HG02571 (cell line): ENCODE results near the gene KL.

Experiments
- ATAC-seq: cut with Tn5 transposase; IDR thresholded peaks from one replicate; pipeline ENCODE4 v1.9.1; 2021; ENCODE audit warnings: mild to moderate bottlenecking, moderate library complexity; ENCODE audit not compliant: unreplicated experiment

Gene KL

DNA sequence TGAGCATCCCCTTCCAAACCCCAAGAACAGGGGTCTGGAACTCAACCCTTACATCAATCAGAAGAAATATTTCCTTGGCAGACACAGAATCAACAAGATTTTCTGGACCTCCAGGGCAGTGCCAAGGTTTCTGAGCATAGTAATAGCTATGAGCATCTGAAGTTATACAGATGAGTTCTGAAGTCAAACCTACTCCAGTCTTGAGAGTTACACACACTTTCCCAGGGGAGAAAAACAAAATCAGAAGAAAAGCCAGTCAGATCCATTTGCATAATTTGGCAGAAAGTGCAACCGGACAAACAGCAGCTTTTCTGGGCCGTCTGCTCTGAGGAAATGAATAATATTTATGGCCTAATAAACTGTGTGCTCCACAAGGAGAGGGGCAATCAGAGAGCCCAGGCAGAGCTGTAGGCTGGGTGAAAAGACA is 93.1 kb downstream of the KL start:
- peak; percentile 39 for ATAC-seq

DNA sequence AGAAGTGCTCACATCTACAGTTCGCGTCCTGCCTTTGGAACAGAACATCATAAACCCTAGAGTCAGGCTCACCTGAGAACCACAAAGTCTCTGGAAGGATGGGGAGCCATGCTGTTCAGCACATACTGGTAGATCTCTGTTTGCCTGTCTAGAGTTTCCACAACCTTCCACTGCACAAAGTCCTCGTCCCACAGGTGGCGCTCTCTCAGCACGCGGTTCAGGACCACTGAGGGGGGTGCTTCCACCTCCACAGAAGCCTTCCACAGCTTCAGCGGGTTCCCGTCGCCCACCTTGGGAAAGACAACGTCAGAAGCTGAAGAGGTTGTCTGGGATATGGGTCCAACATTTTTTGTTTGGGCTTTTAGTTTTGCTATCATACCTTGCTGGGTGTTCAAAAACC is 93.6 kb downstream of the KL start:
- peak; percentile 42 for ATAC-seq

GRCh38 chr13:33110386-33110712 is 94.1 kb downstream of the KL start:
- no peak for ATAC-seq

- ATAC-seq, result no peak
Measured at GRCh38 chr13:33110713-33111413, 94.6 kb downstream of the KL start.

GRCh38 chr13:33111414-33112110 is 95.3 kb downstream of the KL start:
- ATAC-seq, result no peak

GRCh38 chr13:33112766-33113165 is 96.5 kb downstream of the KL start:
- no peak for ATAC-seq

GRCh38 chr13:33114146-33114545 is 97.9 kb downstream of the KL start:
- ATAC-seq, result no peak

GRCh38 chr13:33115274-33115673 is 99.1 kb downstream of the KL start:
- ATAC-seq, result no peak
